Spleen (tissue), 7 donors: ENCODE data around the gene KRT85.
A peak's percentile ranks its signal among the peaks of the same experiment; 100 is the strongest.

Source experiments
- POLR2AphosphoS5 ChIP-seq, 3 donors: sonication (generic); formaldehyde crosslinking; IDR thresholded peaks; one replicate each; pipeline ENCODE4 v1.5.1; 2017; ENCODE audit warnings: antibody characterized with exemption in 3 of 3
- TF ChIP-seq, protein P1 (sequence below), 11 experiments: fragments of 200-600 bp in 7 of 11; fragments of 450-650 bp in 4 of 11; sonication (generic) in 4 of 11; IDR thresholded peaks in 8 of 11; conservative IDR thresholded peaks in 3 of 11; 1 replicate in 7 of 11; 2 replicates in 4 of 11; pipeline versions ENCODE4 v1.4.0 to v1.8.0; 2016 to 2021; ENCODE audit warnings: antibody characterized with exemption in 11 of 11, inconsistent platforms in 4 of 11, mild to moderate bottlenecking in 1 of 11
- donor health status: DM: no; HTN: no; CAD: no; lungs with moderate emphysema.
- donor health status: DM: no; HTN: no; CAD: no.
- donor health status: DM: no; HTN: no; CAD: no.

DNA sequence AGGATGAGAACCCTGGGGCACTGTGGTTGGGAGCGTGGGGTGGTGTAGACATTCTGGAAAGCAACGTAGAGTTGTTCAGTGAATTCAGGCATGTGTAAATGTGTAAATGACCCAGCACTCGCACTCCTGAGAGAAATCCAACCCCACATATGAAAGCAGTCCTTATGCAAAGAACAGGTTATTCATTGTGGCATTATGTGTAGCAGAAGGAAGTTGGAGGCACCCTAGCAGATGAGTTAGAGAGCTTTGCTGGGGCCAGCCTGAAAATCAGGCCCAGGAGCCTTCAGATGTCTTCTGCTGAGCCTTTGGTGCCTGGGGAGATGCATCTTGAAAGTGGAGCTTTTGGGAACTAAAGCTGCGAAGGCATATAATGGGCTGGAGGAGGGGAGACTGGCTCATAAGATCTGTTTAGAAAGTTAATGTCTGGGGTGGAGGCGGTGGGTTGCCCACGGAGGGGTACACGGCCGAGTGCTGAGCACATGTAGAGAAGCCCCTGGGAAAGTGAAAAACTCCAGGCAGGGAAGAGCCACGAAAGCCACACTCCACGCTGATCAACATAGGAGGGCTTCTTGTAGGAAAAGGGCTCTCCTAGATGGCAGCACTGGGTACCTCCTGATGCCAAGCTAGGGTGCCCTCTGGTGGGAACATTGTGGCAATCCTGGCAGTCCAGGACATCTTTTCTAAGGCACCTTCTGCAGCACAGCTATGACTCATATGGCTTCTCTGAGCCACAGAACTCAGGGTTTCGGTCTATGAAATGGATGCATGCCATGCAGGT, 40.0 kb downstream of the KRT85 start:
- TF ChIP-seq, protein P1, sequence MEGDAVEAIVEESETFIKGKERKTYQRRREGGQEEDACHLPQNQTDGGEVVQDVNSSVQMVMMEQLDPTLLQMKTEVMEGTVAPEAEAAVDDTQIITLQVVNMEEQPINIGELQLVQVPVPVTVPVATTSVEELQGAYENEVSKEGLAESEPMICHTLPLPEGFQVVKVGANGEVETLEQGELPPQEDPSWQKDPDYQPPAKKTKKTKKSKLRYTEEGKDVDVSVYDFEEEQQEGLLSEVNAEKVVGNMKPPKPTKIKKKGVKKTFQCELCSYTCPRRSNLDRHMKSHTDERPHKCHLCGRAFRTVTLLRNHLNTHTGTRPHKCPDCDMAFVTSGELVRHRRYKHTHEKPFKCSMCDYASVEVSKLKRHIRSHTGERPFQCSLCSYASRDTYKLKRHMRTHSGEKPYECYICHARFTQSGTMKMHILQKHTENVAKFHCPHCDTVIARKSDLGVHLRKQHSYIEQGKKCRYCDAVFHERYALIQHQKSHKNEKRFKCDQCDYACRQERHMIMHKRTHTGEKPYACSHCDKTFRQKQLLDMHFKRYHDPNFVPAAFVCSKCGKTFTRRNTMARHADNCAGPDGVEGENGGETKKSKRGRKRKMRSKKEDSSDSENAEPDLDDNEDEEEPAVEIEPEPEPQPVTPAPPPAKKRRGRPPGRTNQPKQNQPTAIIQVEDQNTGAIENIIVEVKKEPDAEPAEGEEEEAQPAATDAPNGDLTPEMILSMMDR (IDR thresholded peaks at IDR 0.05 in 8 of 11, conservative IDR thresholded peaks at IDR 0.05 in 3 of 11) = peak; percentile 53 to 86 (median 81)
- TF ChIP-seq POLR2AphosphoS5 (IDR thresholded peaks at IDR 0.05) = peak in 1 of 3 donors; percentile 25
